Mucosa of stomach (tissue), 1 donor: ENCODE results near the gene PRKCSH.

ENCODE experiments used
- H3K27me3 ChIP-seq: one replicate; pipeline ENCODE4 v1.7.0; 2013; ENCODE audit warnings: mild to moderate bottlenecking, low read length; ENCODE audit not compliant: control insufficient read depth, insufficient read depth
- H3K36me3 ChIP-seq: one replicate; pipeline ENCODE4 v1.7.0; 2013; ENCODE audit warnings: low read length; ENCODE audit not compliant: control insufficient read depth, insufficient read depth
- H3K4me1 ChIP-seq: one replicate; pipeline ENCODE4 v1.7.0; 2013; ENCODE audit warnings: mild to moderate bottlenecking, low read length; ENCODE audit not compliant: control insufficient read depth, insufficient read depth
- H3K4me3 ChIP-seq: one replicate; pipeline ENCODE4 v1.7.0; 2013; ENCODE audit warnings: low read length
- H3K9ac ChIP-seq: one replicate; pipeline ENCODE4 v1.7.0; 2013; ENCODE audit warnings: mild to moderate bottlenecking, low read length, moderate library complexity
- H3K9me3 ChIP-seq: one replicate; pipeline ENCODE4 v1.7.0; 2013; ENCODE audit warnings: mild to moderate bottlenecking, low read length, moderate library complexity; ENCODE audit not compliant: control insufficient read depth
- donor health status: Pancreatic carcinoma.

Gene PRKCSH, protein sequence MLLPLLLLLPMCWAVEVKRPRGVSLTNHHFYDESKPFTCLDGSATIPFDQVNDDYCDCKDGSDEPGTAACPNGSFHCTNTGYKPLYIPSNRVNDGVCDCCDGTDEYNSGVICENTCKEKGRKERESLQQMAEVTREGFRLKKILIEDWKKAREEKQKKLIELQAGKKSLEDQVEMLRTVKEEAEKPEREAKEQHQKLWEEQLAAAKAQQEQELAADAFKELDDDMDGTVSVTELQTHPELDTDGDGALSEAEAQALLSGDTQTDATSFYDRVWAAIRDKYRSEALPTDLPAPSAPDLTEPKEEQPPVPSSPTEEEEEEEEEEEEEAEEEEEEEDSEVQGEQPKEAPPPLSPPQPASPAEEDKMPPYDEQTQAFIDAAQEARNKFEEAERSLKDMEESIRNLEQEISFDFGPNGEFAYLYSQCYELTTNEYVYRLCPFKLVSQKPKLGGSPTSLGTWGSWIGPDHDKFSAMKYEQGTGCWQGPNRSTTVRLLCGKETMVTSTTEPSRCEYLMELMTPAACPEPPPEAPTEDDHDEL

DNA sequence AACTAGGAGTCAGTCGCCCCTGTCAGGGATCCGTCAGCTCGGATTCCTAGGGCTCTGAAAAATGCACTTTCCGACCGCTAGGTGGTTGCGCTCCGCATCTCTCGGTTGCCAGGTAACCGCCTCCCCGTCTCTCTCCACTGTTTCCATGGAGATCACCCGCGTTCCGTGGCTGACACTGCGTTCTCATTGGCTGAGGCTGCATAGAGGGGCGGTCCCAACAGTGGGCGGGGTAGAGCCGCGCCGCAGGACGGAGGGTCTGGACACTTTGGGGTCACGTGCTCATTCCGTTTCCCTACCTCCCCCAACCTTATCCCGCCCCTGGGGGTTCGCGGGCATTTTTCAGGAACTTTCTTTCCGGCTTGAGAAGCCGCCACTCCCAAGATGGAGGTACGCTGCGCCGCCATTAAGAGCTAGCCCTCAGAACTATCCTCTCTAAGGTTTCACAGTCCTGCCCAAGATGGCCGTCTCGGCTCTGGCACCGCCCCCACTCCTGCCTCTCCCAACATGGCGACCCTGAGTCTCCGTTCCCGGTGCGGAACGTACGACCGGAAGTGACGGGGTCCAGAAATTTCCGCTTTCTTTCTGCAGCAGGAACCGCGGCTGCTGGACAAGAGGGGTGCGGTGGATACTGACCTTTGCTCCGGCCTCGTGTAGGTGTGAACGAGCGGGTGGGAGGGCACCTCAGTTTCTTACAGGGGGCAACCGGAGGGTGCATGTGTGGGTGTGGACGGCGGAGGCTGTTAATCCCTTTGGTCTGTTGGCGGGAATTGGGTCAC, at the start of gene PRKCSH, which contains the start of gene ODAD3:
PRKCSH (plus strand) TSS at position 579 of the 776 bp plus-strand sequence. CDS start 483 bp downstream, outside the sequence.
ODAD3 (minus strand) TSS at position 65 of the 776 bp plus-strand sequence. CDS start 105 bp downstream, outside the sequence.
- Histone ChIP-seq H3K27me3 (no peaks in the 10 kb centered on the region), H3K9ac (peak within 1 kb of the TSS; percentile 65), H3K9me3 (no peaks in the 10 kb centered on the region), H3K4me1 (peaks cover 13% of the 10 kb centered on the region), H3K4me3 (peak within 1 kb of the TSS; percentile 72), H3K36me3 (no peaks in the 10 kb centered on the region)

DNA sequence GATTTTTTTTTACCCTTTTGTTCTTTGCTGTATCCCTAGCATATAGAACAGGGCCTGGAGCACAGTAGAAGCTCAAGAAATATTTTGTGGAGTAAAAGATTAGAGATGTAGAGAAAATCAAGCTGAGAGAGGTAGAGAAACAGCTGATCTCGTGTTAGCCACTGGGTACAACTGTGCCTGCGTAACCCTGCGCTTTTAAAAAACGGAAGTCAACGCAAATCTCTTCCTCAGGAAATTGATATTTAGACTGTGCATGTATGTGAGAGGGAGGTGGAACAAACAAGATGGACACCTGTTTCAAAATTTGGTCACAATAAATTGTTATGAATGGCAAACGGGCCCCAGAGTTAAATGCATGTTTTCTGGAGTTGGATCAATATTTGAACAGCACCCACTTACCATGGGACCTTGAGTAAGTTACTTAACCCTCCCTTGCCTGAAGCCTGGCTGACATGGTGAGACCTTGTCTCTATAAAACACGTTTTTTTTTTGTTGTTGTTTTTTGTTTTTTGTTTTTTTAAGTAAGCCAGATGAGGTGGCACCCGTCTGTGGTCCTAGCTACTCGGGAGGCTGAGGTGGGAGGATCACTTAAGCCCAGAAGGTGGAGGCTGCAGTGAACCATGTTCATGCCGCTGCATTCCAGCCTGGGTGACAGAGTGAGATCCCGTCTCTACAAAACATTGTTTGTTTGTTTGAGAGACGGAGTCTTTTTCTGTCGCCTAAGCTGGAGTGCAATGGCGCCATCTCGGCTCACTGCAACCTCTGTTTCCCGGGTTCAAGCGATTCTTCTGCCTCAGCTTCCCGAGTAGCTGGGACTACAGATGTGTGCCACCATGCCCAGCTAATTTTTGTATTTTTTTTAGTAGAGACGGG, 48.0 kb upstream of the PRKCSH start:
- Histone ChIP-seq H3K36me3 (no peaks in the 10 kb centered on the region), H3K4me3 (no peak overlapping the region), H3K9ac (no peak overlapping the region), H3K4me1 (peaks cover 20% of the 10 kb centered on the region), H3K27me3 (peaks cover 11% of the 10 kb centered on the region), H3K9me3 (no peaks in the 10 kb centered on the region)

GRCh38 chr19:11390359-11390758, 45.1 kb upstream of the PRKCSH start:
- Histone ChIP-seq H3K27me3 (no peaks in the 10 kb centered on the region), H3K4me1 (no peaks in the 10 kb centered on the region), H3K36me3 (no peaks in the 10 kb centered on the region), H3K9me3 (no peaks in the 10 kb centered on the region), H3K4me3 (no peak overlapping the region), H3K9ac (no peak overlapping the region)

- no peaks in the 10 kb centered on the region for H3K36me3 ChIP-seq
- no peak overlapping the region for H3K4me3 ChIP-seq
- H3K4me1 ChIP-seq = no peaks in the 10 kb centered on the region
- no peaks in the 10 kb centered on the region for H3K9me3 ChIP-seq
- no peaks in the 10 kb centered on the region for H3K27me3 ChIP-seq
- H3K9ac ChIP-seq = no peak overlapping the region
Observed at GRCh38 chr19:11390933-11391680, 44.3 kb upstream of the PRKCSH start.

GRCh38 chr19:11397089-11397610, 38.3 kb upstream of the PRKCSH start:
- H3K4me3 ChIP-seq = no peak overlapping the region
- H3K36me3 ChIP-seq = no peaks in the 10 kb centered on the region
- no peaks in the 10 kb centered on the region for H3K4me1 ChIP-seq
- H3K9ac ChIP-seq = no peak overlapping the region
- no peaks in the 10 kb centered on the region for H3K27me3 ChIP-seq
- H3K9me3 ChIP-seq = no peaks in the 10 kb centered on the region

- H3K27me3 ChIP-seq = no peaks in the 10 kb centered on the region
Observed at GRCh38 chr19:11399667-11400066, 35.8 kb upstream of the PRKCSH start.

DNA sequence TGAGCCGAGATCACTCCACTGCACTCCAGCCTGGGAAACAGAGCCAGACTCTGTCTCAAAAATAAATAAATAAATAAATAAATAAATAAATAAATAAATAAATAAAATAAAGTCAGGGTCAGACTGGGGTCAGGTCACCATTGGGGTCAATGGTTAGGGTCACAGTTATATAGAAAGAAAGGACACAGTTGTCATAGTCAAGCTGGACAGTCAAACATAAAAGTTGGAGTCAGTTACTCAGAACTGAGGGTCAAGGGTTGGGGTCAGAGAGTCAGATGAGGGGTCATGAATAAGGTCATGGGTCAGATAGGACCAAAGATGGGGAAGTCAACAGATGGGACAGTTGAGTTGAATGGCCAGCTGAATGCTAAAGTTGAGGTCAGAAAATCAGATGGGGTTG, 34.6 kb upstream of the PRKCSH start:
- no peaks in the 10 kb centered on the region for H3K4me1 ChIP-seq
- H3K9ac ChIP-seq = no peak overlapping the region
- no peaks in the 10 kb centered on the region for H3K27me3 ChIP-seq
- H3K9me3 ChIP-seq = no peaks in the 10 kb centered on the region
- no peak overlapping the region for H3K4me3 ChIP-seq
- H3K36me3 ChIP-seq = no peaks in the 10 kb centered on the region

More at GRCh38 chr19:11399667-11400066, 35.8 kb upstream of the PRKCSH start:
- Histone ChIP-seq H3K9ac (no peak overlapping the region), H3K4me1 (no peaks in the 10 kb centered on the region), H3K9me3 (no peaks in the 10 kb centered on the region), H3K36me3 (no peaks in the 10 kb centered on the region), H3K4me3 (no peak overlapping the region)

DNA sequence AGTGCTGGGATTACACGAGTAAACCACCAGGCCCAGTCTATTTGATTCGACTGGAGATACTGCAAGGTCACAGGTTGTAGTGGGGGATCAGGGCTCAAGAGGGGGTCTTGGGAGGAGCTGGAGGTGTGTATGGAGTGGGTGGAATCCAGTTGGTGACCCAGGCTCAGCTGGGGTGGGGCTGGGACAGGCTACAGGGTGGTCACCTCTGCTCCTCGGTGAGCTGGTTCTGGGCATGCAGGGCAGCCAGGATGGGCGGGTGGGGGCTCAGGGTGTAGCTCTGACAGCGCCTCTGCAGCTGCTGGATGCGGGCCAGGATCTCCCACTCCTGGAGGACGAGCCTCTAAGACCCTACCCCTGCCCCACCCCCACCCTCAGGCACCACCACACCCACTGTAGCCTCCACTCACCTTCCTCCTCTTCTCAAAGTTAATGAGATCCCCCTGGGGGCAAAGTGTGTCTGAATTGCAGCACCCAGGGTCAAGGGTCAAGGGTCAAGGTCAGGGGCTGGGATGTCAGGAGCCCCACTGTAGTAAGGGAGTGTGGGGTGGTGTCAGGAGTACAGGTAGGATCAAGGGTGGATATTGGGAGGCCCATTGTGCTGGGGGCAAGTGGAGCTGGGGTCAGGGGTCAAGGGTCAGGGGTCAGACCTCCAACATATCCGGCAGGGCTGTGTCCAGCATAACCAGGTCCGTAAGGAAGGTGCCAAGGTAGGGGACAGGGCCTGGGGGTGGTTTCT, 33.5 kb upstream of the PRKCSH start:
- Histone ChIP-seq H3K9ac (no peak overlapping the region), H3K36me3 (no peaks in the 10 kb centered on the region), H3K4me1 (no peaks in the 10 kb centered on the region), H3K9me3 (no peaks in the 10 kb centered on the region), H3K27me3 (no peaks in the 10 kb centered on the region), H3K4me3 (no peak overlapping the region)

DNA sequence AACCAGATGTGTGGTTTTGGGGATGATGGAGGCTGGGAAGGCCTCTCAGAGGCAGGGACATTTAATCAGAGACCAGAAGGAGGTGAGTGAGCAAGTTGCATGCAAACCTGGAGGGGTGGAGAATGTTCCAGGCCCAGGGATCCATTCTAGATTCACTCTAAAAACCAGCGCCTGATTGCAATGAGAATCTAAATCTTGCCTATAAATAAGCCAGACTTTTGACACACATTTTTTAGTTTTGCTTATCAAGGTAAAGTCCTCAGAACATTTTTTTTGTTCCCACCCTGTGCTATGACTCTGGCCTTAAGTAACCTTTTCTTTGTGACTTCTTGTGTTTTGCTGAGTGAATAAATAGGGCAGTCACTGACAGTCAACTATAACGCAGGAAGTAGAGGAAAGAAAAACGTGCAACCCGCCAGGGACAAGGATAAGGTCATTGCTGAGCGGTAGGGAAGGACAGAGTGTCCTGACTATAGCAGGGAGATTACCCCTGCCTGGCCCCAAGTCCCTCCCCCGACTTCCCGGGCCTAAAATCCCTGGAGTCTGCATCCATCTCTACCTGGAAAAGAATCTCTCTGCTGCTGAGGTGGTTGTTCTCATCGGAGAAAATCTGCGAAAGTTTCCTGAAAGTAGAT, 30.7 kb upstream of the PRKCSH start:
- H3K4me3 ChIP-seq = no peak overlapping the region
- H3K9me3 ChIP-seq = no peaks in the 10 kb centered on the region
- H3K27me3 ChIP-seq = no peaks in the 10 kb centered on the region
- no peaks in the 10 kb centered on the region for H3K36me3 ChIP-seq
- H3K9ac ChIP-seq = no peak overlapping the region
- no peaks in the 10 kb centered on the region for H3K4me1 ChIP-seq
